Neutrophil (primary cell): ENCODE measurements around the gene B3GLCT.

Experiments
- H3K27ac ChIP-seq: fragments of 200-600 bp; sonication (generic); 2 replicates; pipeline ENCODE4 v1.5.1; 2016; ENCODE audit warnings: mild to moderate bottlenecking, moderate library complexity
- H3K27me3 ChIP-seq: fragments of 200-600 bp; sonication (generic); 2 replicates; pipeline ENCODE4 v1.6.0; 2016; ENCODE audit warnings: mild to moderate bottlenecking
- H3K36me3 ChIP-seq: fragments of 200-600 bp; sonication (generic); 2 replicates; pipeline ENCODE4 v1.5.1; 2017
- H3K4me1 ChIP-seq, 2 experiments: fragments of 200-600 bp in 1 of 2; sonication (generic) in 1 of 2; 1 replicate in 1 of 2; 2 replicates in 1 of 2; pipeline versions ENCODE4 v1.5.1 to v1.6.1; 2013 to 2016; ENCODE audit warnings: low read depth in 1 of 2, low read length in 1 of 2, mild to moderate bottlenecking in 1 of 2, moderate library complexity in 1 of 2; ENCODE audit not compliant: control insufficient read depth in 1 of 2, insufficient read depth in 1 of 2
- H3K4me3 ChIP-seq, 2 experiments: fragments of 200-600 bp in 1 of 2; sonication (generic) in 1 of 2; 1 replicate in 1 of 2; 2 replicates in 1 of 2; pipeline ENCODE4 v1.5.1; 2013 to 2016; ENCODE audit warnings: low read depth in 1 of 2, low read length in 1 of 2, mild to moderate bottlenecking in 1 of 2, moderate library complexity in 1 of 2
- H3K9me3 ChIP-seq: fragments of 200-600 bp; sonication (generic); 2 replicates; pipeline ENCODE4 v1.5.1; 2016
- CTCF ChIP-seq: fragments of 200-600 bp; sonication (generic); IDR thresholded peaks from 2 replicates; pipeline ENCODE4 v1.5.1; 2016; ENCODE audit warnings: antibody characterized with exemption

Gene B3GLCT

GRCh38 chr13:31245598-31246373, 46.0 kb downstream of the B3GLCT start:
- no peaks in the 10 kb centered on the region for H3K4me1 ChIP-seq
- TF ChIP-seq CTCF, result no peak
- no peaks in the 10 kb centered on the region for H3K9me3 ChIP-seq
- no peak overlapping the region for H3K4me3 ChIP-seq
- H3K27me3 ChIP-seq, result no peaks in the 10 kb centered on the region
- no peaks in the 10 kb centered on the region for H3K36me3 ChIP-seq
- no peak overlapping the region for H3K27ac ChIP-seq

GRCh38 chr13:31246918-31247317, 47.1 kb downstream of the B3GLCT start:
- Histone ChIP-seq H3K4me1 (no peaks in the 10 kb centered on the region), H3K27ac (no peak overlapping the region), H3K4me3 (no peak overlapping the region), H3K36me3 (no peaks in the 10 kb centered on the region), H3K9me3 (no peaks in the 10 kb centered on the region), H3K27me3 (no peaks in the 10 kb centered on the region)
- no peak for TF ChIP-seq CTCF

- Histone ChIP-seq H3K27ac (no peak overlapping the region), H3K36me3 (no peaks in the 10 kb centered on the region), H3K4me3 (no peak overlapping the region), H3K9me3 (no peaks in the 10 kb centered on the region), H3K27me3 (no peaks in the 10 kb centered on the region), H3K4me1 (no peaks in the 10 kb centered on the region)
- no peak for TF ChIP-seq CTCF
Measured at GRCh38 chr13:31248361-31248760, 48.6 kb downstream of the B3GLCT start.

- no peaks in the 10 kb centered on the region for H3K9me3 ChIP-seq
- H3K27ac ChIP-seq, result no peak overlapping the region
- TF ChIP-seq CTCF, result no peak
- H3K4me3 ChIP-seq, result no peak overlapping the region
- H3K4me1 ChIP-seq, result no peaks in the 10 kb centered on the region
- no peaks in the 10 kb centered on the region for H3K36me3 ChIP-seq
- no peaks in the 10 kb centered on the region for H3K27me3 ChIP-seq
Measured at GRCh38 chr13:31248965-31249539, 49.3 kb downstream of the B3GLCT start.

- Histone ChIP-seq H3K4me1 (no peaks in the 10 kb centered on the region), H3K27me3 (no peaks in the 10 kb centered on the region), H3K4me3 (no peak overlapping the region), H3K36me3 (no peaks in the 10 kb centered on the region), H3K9me3 (no peaks in the 10 kb centered on the region), H3K27ac (no peak overlapping the region)
- no peak for TF ChIP-seq CTCF
Measured at GRCh38 chr13:31250435-31250834, 50.7 kb downstream of the B3GLCT start.
